HepG2 (cell line): ENCODE data around the gene PPP1R16B. TPM values are rescaled to one million over a fixed set of nuclear protein-coding genes. Genes with fewer than 3 reads are reported as not detected.

ENCODE experiments used
- GATAD1 ChIP-seq: IDR thresholded peaks from 2 replicates; pipeline ENCODE4 v1.6.1; 2016; ENCODE audit warnings: missing genetic modification reagents, missing compliant biosample characterization
- IKZF5 ChIP-seq: IDR thresholded peaks from 2 replicates; pipeline ENCODE4 v1.6.1; 2018; ENCODE audit warnings: missing genetic modification reagents, mild to moderate bottlenecking, missing compliant biosample characterization
- LCORL ChIP-seq, 2 experiments: fragments of 450-650 bp in 1 of 2; sonication (generic) in 1 of 2; formaldehyde crosslinking in 1 of 2; IDR thresholded peaks; 2 replicates each; pipeline versions ENCODE4 v1.5.0 to v1.6.1; 2017 to 2020; ENCODE audit warnings: antibody characterized with exemption in 1 of 2, missing genetic modification reagents in 1 of 2
- MAFF ChIP-seq: IDR thresholded peaks from 2 replicates; pipeline ENCODE4 v1.6.1; 2011; ENCODE audit warnings: low read depth, low read length, improper control_type of control experiment
- MAZ ChIP-seq, 2 experiments: sonication (generic) in 1 of 2; formaldehyde crosslinking in 1 of 2; IDR thresholded peaks; 2 replicates each; pipeline versions ENCODE4 v1.5.0 to v1.6.1; 2012 to 2020; ENCODE audit warnings: low read depth in 2 of 2, mild to moderate bottlenecking in 2 of 2, borderline replicate concordance in 1 of 2, improper control_type of control experiment in 1 of 2, low read length in 1 of 2, missing genetic modification reagents in 1 of 2, moderate library complexity in 1 of 2
- MXD3 ChIP-seq: IDR thresholded peaks from 2 replicates; pipeline ENCODE4 v1.6.1; 2016; ENCODE audit warnings: mild to moderate bottlenecking, missing biosample characterization, missing genetic modification reagents
- PITX1 ChIP-seq: sonication (generic); formaldehyde crosslinking; IDR thresholded peaks from 2 replicates; pipeline ENCODE4 v1.5.1; 2020; ENCODE audit warnings: mild to moderate bottlenecking, missing genetic modification reagents
- SIX1 ChIP-seq: sonication (generic); formaldehyde crosslinking; IDR thresholded peaks from 2 replicates; pipeline ENCODE4 v1.4.0; 2020; ENCODE audit warnings: missing genetic modification reagents, borderline replicate concordance
- SKIL ChIP-seq: sonication (generic); formaldehyde crosslinking; IDR thresholded peaks from 2 replicates; pipeline ENCODE4 v1.8.0; 2022; ENCODE audit warnings: missing genetic modification reagents, mild to moderate bottlenecking, moderate library complexity, borderline replicate concordance
- TAF15 ChIP-seq: fragments of 200-400 bp; formaldehyde crosslinking; IDR thresholded peaks from one replicate; pipeline ENCODE4 v1.6.1; 2018; ENCODE audit warnings: mild to moderate bottlenecking, low read depth, low read length; ENCODE audit not compliant: poor library complexity, severe bottlenecking
- THAP9 ChIP-seq: sonication (generic); formaldehyde crosslinking; IDR thresholded peaks from 2 replicates; pipeline ENCODE4; 2020; ENCODE audit warnings: missing genetic modification reagents, mild to moderate bottlenecking, borderline replicate concordance
- ZBTB44 ChIP-seq: sonication (generic); formaldehyde crosslinking; IDR thresholded peaks from 2 replicates; pipeline ENCODE4 v1.4.0; 2020; ENCODE audit warnings: missing genetic modification reagents
- ZNF124 ChIP-seq: sonication (generic); formaldehyde crosslinking; IDR thresholded peaks from 2 replicates; pipeline ENCODE4 v1.4.0; 2020; ENCODE audit warnings: missing genetic modification reagents
- ZNF276 ChIP-seq: sonication (generic); formaldehyde crosslinking; IDR thresholded peaks from 2 replicates; pipeline ENCODE4 v1.4.0; 2020; ENCODE audit warnings: mild to moderate bottlenecking, low read depth, missing genetic modification reagents
- ZNF576 ChIP-seq: sonication (generic); formaldehyde crosslinking; IDR thresholded peaks from 2 replicates; pipeline ENCODE4 v1.4.0; 2020; ENCODE audit warnings: mild to moderate bottlenecking, missing genetic modification reagents
- ZNF703 ChIP-seq: sonication (generic); formaldehyde crosslinking; IDR thresholded peaks from 2 replicates; pipeline ENCODE4 v1.5.1; 2020; ENCODE audit warnings: missing genetic modification reagents, mild to moderate bottlenecking, moderate library complexity, borderline replicate concordance
- polyA plus RNA-seq, 8 experiments: library from polyadenylated mRNA; depleted of rRNA in 3 of 8; stranded (reverse) in 7 of 8; unstranded in 1 of 8; fragments of >200 nt; fragmentation: Illumina TruSeq in 4 of 8; extraction: Trizol in 4 of 8; gene quantifications; 2 replicates each; pipeline versions ENCODE4 v1.2.1 to v1.2.3, GENCODE V29; 2011 to 2016; ENCODE audit warnings: low read depth in 4 of 8, missing spikeins in 1 of 8, mixed read lengths in 1 of 8; ENCODE audit not compliant: insufficient read depth in 1 of 8
- total RNA-seq, 5 experiments: library from RNA; depleted of rRNA; stranded (reverse); fragments of >200 nt; fragmentation: Illumina TruSeq; extraction: Trizol; gene quantifications; 2 replicates each; pipeline ENCODE4 v1.2.3, GENCODE V29; 2016; ENCODE audit warnings: low read depth in 1 of 5

PPP1R16B gene
- total and polyA plus RNA-seq, 2 of the 13 experiments (the other 11 are each of a cell fraction or from before 2014, with no cell fraction given): 0.02 to 0.11 TPM

GRCh38 chr20:38893565-38894090 lies 88.1 kb downstream of the PPP1R16B start (continued):
- TF ChIP-seq PITX1 (CRISPR knock-in tag) (peak; percentile 43; the same call in 1 of the 2 replicates), ZNF276 (CRISPR knock-in tag) (no peak), ZNF703 (CRISPR knock-in tag) (no peak), THAP9 (CRISPR knock-in tag) (0 out of 2 replicates have a peak, but pooled peaks have one; percentile 11), IKZF5 (peak; percentile 14; the same call in 1 of the 2 replicates), ZNF124 (CRISPR knock-in tag) (0 out of 2 replicates have a peak, but pooled peaks have one; percentile 26), GATAD1 (CRISPR knock-in tag) (peak; percentile 22; the same call in 1 of the 2 replicates), LCORL (IDR thresholded peaks at IDR 0.05) (no peak), LCORL (CRISPR knock-in tag; IDR thresholded peaks at IDR 0.05) (no peak), TAF15 (no peak), MAFF (no peak), ZNF576 (CRISPR knock-in tag) (peak; percentile 59; the same call in 1 of the 2 replicates), MAZ (IDR thresholded peaks at IDR 0.05; ENCODE audit: borderline replicate concordance, low read depth, low read length) (0 out of 2 replicates have a peak, but pooled peaks have one; percentile 39), MAZ (CRISPR knock-in tag; IDR thresholded peaks at IDR 0.05; ENCODE audit: low read depth) (peak; percentile 64; the same call in 1 of the 2 replicates), ZBTB44 (CRISPR knock-in tag) (no peak), SKIL (CRISPR knock-in tag) (0 out of 2 replicates have a peak, but pooled peaks have one; percentile 44), MXD3 (CRISPR knock-in tag) (0 out of 2 replicates have a peak, but pooled peaks have one; percentile 25), SIX1 (CRISPR knock-in tag) (no peak)
